CD4-positive, alpha-beta memory T cell (primary cell): ENCODE measurements around the gene ACP7. TPM values are rescaled to one million over a fixed set of nuclear protein-coding genes. Genes with fewer than 3 reads are reported as not detected.

Experiments used
- CTCF ChIA-PET: fragments of 350-600 bp; sonication (Branson Sonifier 250); formaldehyde crosslinking; loops from one replicate; lab custom pipeline; 2021; ENCODE audit warnings: inconsistent platforms; ENCODE audit not compliant: partially characterized antibody; lab: Charles Lee
- POLR2A ChIA-PET: fragments of 350-600 bp; sonication (Branson Sonifier 250); formaldehyde crosslinking; loops from one replicate; lab custom pipeline; 2021; ENCODE audit not compliant: partially characterized antibody; lab: Charles Lee
- DNase-seq, 5 donors: peaks; one replicate each; pipeline versions ENCODE4 v3.0.0 to v3.0.0-alpha.2; 2020 to 2022; ENCODE audit warnings: mixed read lengths in 1 of 5
- H3K27ac ChIP-seq: one replicate; pipeline ENCODE4 v1.7.0; 2013; ENCODE audit warnings: low read depth, low read length
- H3K27me3 ChIP-seq: 2 replicates; pipeline ENCODE4 v1.7.0; 2013; ENCODE audit warnings: mild to moderate bottlenecking, low read length, moderate library complexity; ENCODE audit not compliant: insufficient read depth
- H3K36me3 ChIP-seq: 2 replicates; pipeline ENCODE4 v1.7.0; 2013; ENCODE audit warnings: mild to moderate bottlenecking, low read length, moderate library complexity; ENCODE audit not compliant: insufficient read depth
- H3K4me1 ChIP-seq: 2 replicates; pipeline ENCODE4 v1.7.0; 2013; ENCODE audit warnings: mild to moderate bottlenecking, low read length, moderate library complexity; ENCODE audit not compliant: insufficient read depth
- H3K4me3 ChIP-seq, 2 donors: one replicate each; pipeline ENCODE4 v1.7.0; 2013; ENCODE audit warnings: low read length in 2 of 2, mild to moderate bottlenecking in 1 of 2
- H3K9me3 ChIP-seq, 2 donors: one replicate each; pipeline ENCODE4 v1.7.0; 2013; ENCODE audit warnings: low read length in 2 of 2, control low read depth in 1 of 2; ENCODE audit not compliant: control insufficient read depth in 1 of 2
- H3K27ac Mint-ChIP-seq, 7 donors: one replicate each; pipeline ENCODE4 v1.8.0; 2020 to 2021; ENCODE audit warnings: mixed read lengths in 7 of 7, mild to moderate bottlenecking in 6 of 7, inconsistent platforms in 3 of 7, moderate library complexity in 3 of 7
- H3K27me3 Mint-ChIP-seq, 2 donors: one replicate each; pipeline ENCODE4 v1.8.0; 2020 to 2021; ENCODE audit warnings: mixed read lengths in 2 of 2
- H3K36me3 Mint-ChIP-seq, 2 donors: one replicate each; pipeline ENCODE4 v1.8.0; 2020 to 2021; ENCODE audit warnings: mixed read lengths in 2 of 2, inconsistent platforms in 1 of 2, mild to moderate bottlenecking in 1 of 2
- H3K4me1 Mint-ChIP-seq, 4 donors: one replicate each; pipeline ENCODE4 v1.8.0; 2020 to 2021; ENCODE audit warnings: mixed read lengths in 4 of 4, mild to moderate bottlenecking in 1 of 4
- H3K4me3 Mint-ChIP-seq, 8 donors: one replicate each; pipeline ENCODE4 v1.8.0; 2020 to 2021; ENCODE audit warnings: mixed read lengths in 8 of 8, mild to moderate bottlenecking in 7 of 8, moderate library complexity in 6 of 8, inconsistent platforms in 3 of 8
- H3K9me3 Mint-ChIP-seq, 8 donors: one replicate each; pipeline ENCODE4 v1.8.0; 2020 to 2021; ENCODE audit warnings: mixed read lengths in 8 of 8, mild to moderate bottlenecking in 5 of 8, inconsistent platforms in 3 of 8, moderate library complexity in 1 of 8
- intact Hi-C: fragments of 100-400 bp; cut with micrococcal nuclease; formaldehyde crosslinking; loops from one replicate; pipeline ENCODE4 v1.15.1; 2023
- polyA plus RNA-seq, 2 donors: library from polyadenylated mRNA; unstranded; fragments of 300-500 nt; fragmentation: Illumina TruSeq; gene quantifications; one replicate each; pipeline ENCODE4 v1.2.3, GENCODE V29; 2021
- total RNA-seq, 2 experiments: library from RNA; stranded (reverse); gene quantifications; one replicate each; pipeline ENCODE4 v1.2.3, GENCODE V29; 2021

ACP7 gene
- total and polyA plus RNA-seq, 4 experiments from 2014 or later, result 0.14 TPM; not detected in 3

DNA sequence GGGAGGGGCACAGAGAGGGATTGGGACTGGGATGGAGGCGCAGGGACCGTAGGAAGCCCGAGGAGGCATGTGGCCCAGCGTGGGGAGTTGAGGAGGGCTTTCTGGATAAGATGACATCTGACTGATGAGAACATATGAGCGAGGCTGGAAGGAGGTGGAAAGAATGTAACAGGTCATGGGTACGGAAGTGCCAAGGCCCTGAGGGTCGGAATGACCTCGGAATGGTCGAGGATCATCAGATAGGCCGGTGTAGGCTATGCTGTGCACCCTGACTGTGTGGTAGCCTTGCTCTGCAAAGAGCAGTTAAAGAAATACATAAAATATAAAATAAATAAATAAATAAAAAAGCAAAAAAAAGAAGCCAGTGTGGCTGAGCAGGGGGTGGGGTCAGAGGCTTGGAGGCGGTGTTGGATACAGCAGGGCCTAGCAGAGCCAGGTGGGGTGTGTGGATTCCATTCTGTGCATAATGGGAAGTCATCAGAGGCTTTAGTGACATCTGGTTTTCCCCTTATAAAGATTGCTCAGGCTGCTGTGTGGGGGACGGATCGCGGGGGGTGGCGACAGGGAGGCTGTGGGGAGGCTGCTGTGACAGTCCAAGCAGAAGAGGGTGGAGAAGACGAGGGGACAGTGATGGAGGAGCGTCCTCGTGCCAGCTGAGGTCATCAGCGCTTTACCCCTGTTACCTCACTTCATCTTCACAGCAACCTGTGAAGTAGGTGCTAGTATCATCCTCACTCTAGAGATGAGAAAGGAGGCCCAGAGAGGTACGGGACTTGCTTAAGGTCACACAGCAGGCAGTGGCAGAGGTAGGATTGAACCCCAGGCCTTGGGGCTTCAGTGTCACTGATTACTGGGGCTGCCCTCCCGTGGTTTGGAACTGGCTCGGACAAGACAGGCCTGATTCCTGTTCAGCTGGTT lies 46.4 kb downstream of the ACP7 start:
- H3K27ac Mint-ChIP-seq, result peak overlapping the region in 6 of 7 donors; percentile 22 to 77 (median 62)
- peaks cover 25 to 61% (median 40%) of the 10 kb centered on the region in 4 donors for H3K4me1 Mint-ChIP-seq
- H3K27ac ChIP-seq, result no peak overlapping the region

DNA sequence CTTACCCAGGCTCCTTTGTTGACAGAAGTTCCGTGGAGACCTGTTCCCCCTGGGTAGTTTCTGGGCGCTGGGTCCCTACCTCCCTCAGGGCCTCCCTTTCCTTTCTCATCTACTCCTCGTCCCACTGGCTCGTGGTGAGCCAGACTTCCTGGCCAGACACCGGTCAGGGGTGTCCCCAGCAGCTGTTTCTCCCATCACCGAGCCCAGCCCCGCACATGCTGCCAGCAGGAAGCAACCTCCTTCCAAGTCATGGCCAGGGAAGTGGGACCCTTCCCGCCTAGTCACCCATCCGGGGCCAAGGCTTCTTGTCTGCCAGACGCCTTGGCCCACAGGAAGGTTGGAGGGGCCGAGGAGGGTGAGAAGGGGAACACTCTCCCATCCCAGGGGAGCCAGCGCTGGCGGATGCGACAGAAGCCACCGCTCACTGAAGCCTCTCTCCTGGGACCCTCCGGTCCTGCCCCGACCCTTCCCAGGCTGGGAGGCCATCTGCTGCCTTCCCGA lies 47.1 kb downstream of the ACP7 start:
- intact Hi-C loops, result no loop called here
- Histone ChIP-seq H3K36me3 (no peaks in the 10 kb centered on the region), H3K9me3 (no peaks in the 10 kb centered on the region), H3K4me1 (peaks cover 6% of the 10 kb centered on the region), H3K27ac (no peak overlapping the region), H3K27me3 (no peaks in the 10 kb centered on the region), H3K4me3 (no peak overlapping the region)
- peaks cover 23 to 62% (median 36%) of the 10 kb centered on the region in 4 donors for H3K4me1 Mint-ChIP-seq
- no peak for DNase-seq
- peak overlapping the region in 2 of 7 donors; percentile 22 for H3K27ac Mint-ChIP-seq
- H3K4me3 Mint-ChIP-seq, result no peak overlapping the region
- POLR2A ChIA-PET, result no interaction called here
- H3K27me3 Mint-ChIP-seq, result no peaks in the 10 kb centered on the region
- CTCF ChIA-PET, result no interaction called here
- no peaks in the 10 kb centered on the region for H3K9me3 Mint-ChIP-seq
- no peaks in the 10 kb centered on the region for H3K36me3 Mint-ChIP-seq

More for the DNA sequence above, 46.4 kb downstream of the ACP7 start:
- ChIA-PET CTCF (no interaction called here), POLR2A (no interaction called here)
- Mint-ChIP-seq H3K27me3 (no peaks in the 10 kb centered on the region), H3K4me3 (no peak overlapping the region), H3K36me3 (peaks cover 0 to 1% of the 10 kb centered on the region in 2 donors), H3K9me3 (no peaks in the 10 kb centered on the region)
- no peaks in the 10 kb centered on the region for H3K9me3 ChIP-seq
- no peaks in the 10 kb centered on the region for H3K36me3 ChIP-seq
- no peak for DNase-seq
- intact Hi-C loops, result no loop called here
- H3K27me3 ChIP-seq, result no peaks in the 10 kb centered on the region
- H3K4me1 ChIP-seq, result peaks cover 10% of the 10 kb centered on the region
- H3K4me3 ChIP-seq, result no peak overlapping the region

- Mint-ChIP-seq H3K9me3 (no peaks in the 10 kb centered on the region), H3K27ac (peak overlapping the region in 5 of 7 donors; percentile 14 to 87 (median 57)), H3K4me1 (peaks cover 22 to 62% (median 34%) of the 10 kb centered on the region in 4 donors), H3K27me3 (no peaks in the 10 kb centered on the region), H3K36me3 (no peaks in the 10 kb centered on the region), H3K4me3 (no peak overlapping the region)
- intact Hi-C loops, result no loop called here
- H3K27me3 ChIP-seq, result no peaks in the 10 kb centered on the region
- H3K4me3 ChIP-seq, result no peak overlapping the region
- H3K27ac ChIP-seq, result no peak overlapping the region
- no peaks in the 10 kb centered on the region for H3K4me1 ChIP-seq
- ChIA-PET CTCF (interaction anchor here (1.0 kb wide), 1 partner anchor 10 kb away, joined by 7 read pairs; no protein-coding TSS in a partner anchor), POLR2A (interaction anchor here (0.6 to 1.4 kb wide), 2 partner anchors 12 to 253 kb away, joined by 3 read pairs; no protein-coding TSS in a partner anchor)
- no peak for DNase-seq
- H3K36me3 ChIP-seq, result no peaks in the 10 kb centered on the region
- H3K9me3 ChIP-seq, result no peaks in the 10 kb centered on the region
These were observed 48.3 kb downstream of the ACP7 start for GRCh38 chr19:39132344-39132969.

- Histone ChIP-seq H3K36me3 (no peaks in the 10 kb centered on the region), H3K4me3 (no peak overlapping the region), H3K9me3 (no peaks in the 10 kb centered on the region), H3K27ac (no peak overlapping the region), H3K4me1 (no peaks in the 10 kb centered on the region), H3K27me3 (no peaks in the 10 kb centered on the region)
- no peaks in the 10 kb centered on the region for H3K36me3 Mint-ChIP-seq
- no peak for DNase-seq
- H3K4me3 Mint-ChIP-seq, result no peak overlapping the region
- CTCF ChIA-PET, result no interaction called here
- H3K4me1 Mint-ChIP-seq, result peaks cover 26 to 56% (median 29%) of the 10 kb centered on the region in 4 donors
- no peaks in the 10 kb centered on the region for H3K27me3 Mint-ChIP-seq
- POLR2A ChIA-PET, result no interaction called here
- H3K9me3 Mint-ChIP-seq, result no peaks in the 10 kb centered on the region
- H3K27ac Mint-ChIP-seq, result peak overlapping the region in 1 of 7 donors; percentile 4
- intact Hi-C loops, result no loop called here
These were observed 49.5 kb downstream of the ACP7 start for GRCh38 chr19:39133431-39134270.

- intact Hi-C loops, result no loop called here
- H3K27me3 Mint-ChIP-seq, result no peaks in the 10 kb centered on the region
- Histone ChIP-seq H3K27me3 (no peaks in the 10 kb centered on the region), H3K27ac (no peak overlapping the region), H3K9me3 (no peaks in the 10 kb centered on the region), H3K4me3 (no peak overlapping the region), H3K36me3 (no peaks in the 10 kb centered on the region), H3K4me1 (no peaks in the 10 kb centered on the region)
- no peak overlapping the region for H3K4me3 Mint-ChIP-seq
- POLR2A ChIA-PET, result interaction anchor here (0.7 kb wide), 1 partner anchor 67 kb away, joined by 3 read pairs; no protein-coding TSS in a partner anchor
- H3K27ac Mint-ChIP-seq, result peak overlapping the region in 1 of 7 donors; percentile 53
- no peaks in the 10 kb centered on the region for H3K36me3 Mint-ChIP-seq
- no peaks in the 10 kb centered on the region for H3K9me3 Mint-ChIP-seq
- H3K4me1 Mint-ChIP-seq, result peaks cover 21 to 46% (median 24%) of the 10 kb centered on the region in 4 donors
- CTCF ChIA-PET, result no interaction called here
- no peak for DNase-seq
These were observed 51.5 kb downstream of the ACP7 start for GRCh38 chr19:39135701-39136100.

- H3K27me3 ChIP-seq, result no peaks in the 10 kb centered on the region
- H3K4me1 ChIP-seq, result no peaks in the 10 kb centered on the region
- no peaks in the 10 kb centered on the region for H3K36me3 ChIP-seq
- CTCF ChIA-PET, result no interaction called here
- no peak overlapping the region for H3K27ac ChIP-seq
- POLR2A ChIA-PET, result no interaction called here
- H3K36me3 Mint-ChIP-seq, result no peaks in the 10 kb centered on the region
- H3K27ac Mint-ChIP-seq, result peak overlapping the region in 1 of 7 donors; percentile 11
- H3K4me3 ChIP-seq, result no peak overlapping the region
- intact Hi-C loops, result no loop called here
- no peak overlapping the region for H3K4me3 Mint-ChIP-seq
- no peaks in the 10 kb centered on the region for H3K27me3 Mint-ChIP-seq
- no peak for DNase-seq
- no peaks in the 10 kb centered on the region for H3K9me3 Mint-ChIP-seq
- H3K9me3 ChIP-seq, result no peaks in the 10 kb centered on the region
- H3K4me1 Mint-ChIP-seq, result peaks cover 19 to 46% (median 22%) of the 10 kb centered on the region in 4 donors
These were observed 52.2 kb downstream of the ACP7 start for GRCh38 chr19:39136225-39136940.
